Mesendoderm (in vitro differentiated cells): ENCODE results near the gene NRXN3.

ENCODE experiments used
- DNase-seq: peaks from one replicate; pipeline ENCODE4 v3.0.0; 2013
- H2AK5ac ChIP-seq: 2 replicates; pipeline ENCODE4 v1.6.1; 2013; ENCODE audit warnings: low read length, inconsistent platforms
- H2BK120ac ChIP-seq: 2 replicates; pipeline ENCODE4 v1.6.1; 2013; ENCODE audit warnings: low read depth, mild to moderate bottlenecking, low read length, moderate library complexity, mixed read lengths
- H2BK15ac ChIP-seq: replicated peaks from 2 replicates; pipeline ENCODE4 v1.6.1; 2013; ENCODE audit warnings: low read depth, mild to moderate bottlenecking, moderate library complexity
- H2BK5ac ChIP-seq: 2 replicates; pipeline ENCODE4 v1.6.1; 2013; ENCODE audit warnings: low read length, inconsistent platforms
- H3K18ac ChIP-seq: 2 replicates; pipeline ENCODE4 v1.6.1; 2013; ENCODE audit warnings: mild to moderate bottlenecking, low read length, mixed read lengths
- H3K23ac ChIP-seq: one replicate; pipeline ENCODE4 v1.6.1; 2013; ENCODE audit warnings: low read length
- H3K27ac ChIP-seq: 2 replicates; pipeline ENCODE4 v1.5.1; 2013; ENCODE audit warnings: low read depth, mild to moderate bottlenecking, inconsistent platforms, low read length, moderate library complexity
- H3K27me3 ChIP-seq: 2 replicates; pipeline ENCODE4 v1.6.1; 2013; ENCODE audit warnings: low read length, control low read depth, mild to moderate bottlenecking, inconsistent platforms; ENCODE audit not compliant: insufficient read depth, poor library complexity
- H3K36me3 ChIP-seq: 2 replicates; pipeline ENCODE4 v1.6.1; 2013; ENCODE audit warnings: low read length, inconsistent platforms; ENCODE audit not compliant: control insufficient read depth, insufficient read depth
- H3K4ac ChIP-seq: one replicate; pipeline ENCODE4 v1.6.1; 2013; ENCODE audit warnings: low read depth, mild to moderate bottlenecking, low read length, moderate library complexity
- H3K4me1 ChIP-seq: 2 replicates; pipeline ENCODE4 v1.6.1; 2013; ENCODE audit warnings: low read depth, low read length, inconsistent platforms; ENCODE audit not compliant: control insufficient read depth
- H3K4me2 ChIP-seq: 2 replicates; pipeline ENCODE4 v1.6.1; 2013; ENCODE audit warnings: low read length
- H3K4me3 ChIP-seq: 2 replicates; pipeline ENCODE4 v1.5.1; 2013; ENCODE audit warnings: mild to moderate bottlenecking, low read length
- H3K56ac ChIP-seq: one replicate; pipeline ENCODE4 v1.6.1; 2013; ENCODE audit warnings: low read length
- H3K79me1 ChIP-seq: 2 replicates; pipeline ENCODE4 v1.6.1; 2013; ENCODE audit warnings: low read length, inconsistent platforms
- H3K79me2 ChIP-seq: 2 replicates; pipeline ENCODE4 v1.6.1; 2013; ENCODE audit warnings: mild to moderate bottlenecking, low read length; ENCODE audit not compliant: control insufficient read depth, insufficient read depth
- H3K9ac ChIP-seq: 2 replicates; pipeline ENCODE4 v1.6.1; 2013; ENCODE audit warnings: low read length, inconsistent platforms
- H4K5ac ChIP-seq: one replicate; pipeline ENCODE4 v1.6.1; 2013; ENCODE audit warnings: low read length
- H4K8ac ChIP-seq: one replicate; pipeline ENCODE4 v1.6.1; 2013; ENCODE audit warnings: low read depth, mild to moderate bottlenecking, control low read depth, low read length, moderate library complexity
- WGBS: extraction: QIAGEN DNeasy Blood & Tissue Kit; methylation state at CpG from one replicate; pipeline ENCODE4 v1.1.7; 2013; ENCODE audit warnings: low lambda C conversion rate, missing lambda C conversion rate; ENCODE audit not compliant: insufficient coverage; ENCODE audit errors: extremely low coverage; 5-methylcytosine and 5-hydroxymethylcytosine counted together

Gene NRXN3

GRCh38 chr14:79304279-79304678 lies 1134.1 kb downstream of the NRXN3 start:
- no peak for DNase-seq
- no peaks in the 10 kb centered on the region for H3K79me2 ChIP-seq
- H4K8ac ChIP-seq = no peak overlapping the region
- no peak overlapping the region for H2BK5ac ChIP-seq
- no peak overlapping the region for H3K23ac ChIP-seq
- no peak overlapping the region for H3K27ac ChIP-seq
- H3K9ac ChIP-seq = no peak overlapping the region
- peaks cover 2% of the 10 kb centered on the region for H3K4me1 ChIP-seq
- H2BK120ac ChIP-seq = no peak overlapping the region
- no peak overlapping the region for H4K5ac ChIP-seq
- no peak overlapping the region for H3K56ac ChIP-seq
- H3K36me3 ChIP-seq = no peaks in the 10 kb centered on the region
- H3K4me2 ChIP-seq = no peak overlapping the region
- no peak overlapping the region for H2AK5ac ChIP-seq
- no peak overlapping the region for H3K4ac ChIP-seq
- H3K79me1 ChIP-seq = no peaks in the 10 kb centered on the region
- no peak overlapping the region for H3K18ac ChIP-seq
- H3K4me3 ChIP-seq = no peak overlapping the region
- no peaks in the 10 kb centered on the region for H3K27me3 ChIP-seq
- H2BK15ac ChIP-seq = no peak overlapping the region

DNA sequence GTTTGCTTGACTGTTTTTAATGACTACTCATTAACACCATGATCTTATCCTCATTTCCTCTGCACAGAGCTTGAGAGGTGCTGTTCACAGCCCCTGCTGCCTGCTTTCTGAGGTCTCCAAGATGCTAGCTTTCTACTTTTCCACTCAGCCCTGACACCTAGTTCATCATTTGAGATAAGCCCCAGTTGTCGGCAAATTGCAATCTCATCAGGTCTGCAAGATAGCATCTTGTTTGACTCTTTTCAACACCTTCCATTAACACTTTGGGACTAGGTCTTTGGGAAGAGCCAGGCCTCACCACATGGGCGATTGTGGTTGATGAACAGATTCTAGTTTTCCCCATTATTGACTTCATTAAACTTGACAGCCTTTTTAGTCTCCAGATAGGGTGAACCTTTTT lies 1136.4 kb downstream of the NRXN3 start:
- H2AK5ac ChIP-seq = no peak overlapping the region
- no peak overlapping the region for H4K5ac ChIP-seq
- no peak overlapping the region for H2BK15ac ChIP-seq
- no peak overlapping the region for H3K4ac ChIP-seq
- peaks cover 2% of the 10 kb centered on the region for H3K4me1 ChIP-seq
- H3K79me2 ChIP-seq = no peaks in the 10 kb centered on the region
- H4K8ac ChIP-seq = no peak overlapping the region
- H3K79me1 ChIP-seq = no peaks in the 10 kb centered on the region
- H2BK5ac ChIP-seq = no peak overlapping the region
- H3K9ac ChIP-seq = no peak overlapping the region
- H3K4me2 ChIP-seq = no peak overlapping the region
- H3K4me3 ChIP-seq = no peak overlapping the region
- H3K18ac ChIP-seq = no peak overlapping the region
- no peaks in the 10 kb centered on the region for H3K36me3 ChIP-seq
- no peak overlapping the region for H3K27ac ChIP-seq
- H3K56ac ChIP-seq = no peak overlapping the region
- H2BK120ac ChIP-seq = no peak overlapping the region
- no peak overlapping the region for H3K23ac ChIP-seq
- no CpG with 5 or more reads among the region's 2 CpGs for WGBS
- DNase-seq = peak; percentile 96
- no peaks in the 10 kb centered on the region for H3K27me3 ChIP-seq

- no peak overlapping the region for H3K4me3 ChIP-seq
These were observed 1148.2 kb downstream of the NRXN3 start for GRCh38 chr14:79318371-79318770.

GRCh38 chr14:79320561-79320960 lies 1150.4 kb downstream of the NRXN3 start:
- no peak overlapping the region for H2BK5ac ChIP-seq
- no peak overlapping the region for H2AK5ac ChIP-seq
- H3K27me3 ChIP-seq = no peaks in the 10 kb centered on the region
- DNase-seq = no peak
- no peak overlapping the region for H4K5ac ChIP-seq
- no peak overlapping the region for H3K18ac ChIP-seq
- no peak overlapping the region for H3K27ac ChIP-seq
- H3K4me3 ChIP-seq = no peak overlapping the region
- no peak overlapping the region for H2BK15ac ChIP-seq
- no peak overlapping the region for H3K23ac ChIP-seq
- no peak overlapping the region for H3K9ac ChIP-seq
- no peaks in the 10 kb centered on the region for H3K79me1 ChIP-seq
- H2BK120ac ChIP-seq = no peak overlapping the region
- no CpG with 5 or more reads among the region's 1 CpG for WGBS
- H3K56ac ChIP-seq = no peak overlapping the region
- no peak overlapping the region for H3K4ac ChIP-seq
- no peaks in the 10 kb centered on the region for H3K79me2 ChIP-seq
- no peak overlapping the region for H4K8ac ChIP-seq
- no peak overlapping the region for H3K4me2 ChIP-seq
- no peaks in the 10 kb centered on the region for H3K4me1 ChIP-seq
- no peaks in the 10 kb centered on the region for H3K36me3 ChIP-seq

More at GRCh38 chr14:79318371-79318770, 1148.2 kb downstream of the NRXN3 start:
- H2BK120ac ChIP-seq = no peak overlapping the region
- H3K4me1 ChIP-seq = no peaks in the 10 kb centered on the region
- no peaks in the 10 kb centered on the region for H3K36me3 ChIP-seq
- no peak overlapping the region for H3K56ac ChIP-seq
- no peak for DNase-seq
- no peak overlapping the region for H2AK5ac ChIP-seq
- H3K79me2 ChIP-seq = no peaks in the 10 kb centered on the region
- H3K9ac ChIP-seq = no peak overlapping the region
- no peak overlapping the region for H3K4me2 ChIP-seq
- no peak overlapping the region for H3K18ac ChIP-seq
- no peak overlapping the region for H3K23ac ChIP-seq
- no peak overlapping the region for H4K8ac ChIP-seq
- H3K27ac ChIP-seq = no peak overlapping the region
- H2BK5ac ChIP-seq = no peak overlapping the region
- H3K79me1 ChIP-seq = no peaks in the 10 kb centered on the region
- H3K27me3 ChIP-seq = no peaks in the 10 kb centered on the region
- no peak overlapping the region for H3K4ac ChIP-seq
- no CpG with 5 or more reads among the region's 7 CpGs for WGBS
- H4K5ac ChIP-seq = no peak overlapping the region
- no peak overlapping the region for H2BK15ac ChIP-seq

GRCh38 chr14:79321070-79321469 lies 1150.9 kb downstream of the NRXN3 start:
- Histone ChIP-seq H3K79me1 (no peaks in the 10 kb centered on the region), H3K79me2 (no peaks in the 10 kb centered on the region), H3K23ac (no peak overlapping the region), H3K18ac (no peak overlapping the region), H3K27ac (no peak overlapping the region), H4K5ac (no peak overlapping the region), H2BK15ac (no peak overlapping the region), H4K8ac (no peak overlapping the region), H2AK5ac (no peak overlapping the region), H3K4me2 (no peak overlapping the region), H3K27me3 (no peaks in the 10 kb centered on the region), H2BK5ac (no peak overlapping the region), H3K9ac (no peak overlapping the region), H3K56ac (no peak overlapping the region), H3K36me3 (no peaks in the 10 kb centered on the region), H3K4me3 (no peak overlapping the region), H3K4me1 (no peaks in the 10 kb centered on the region), H2BK120ac (no peak overlapping the region), H3K4ac (no peak overlapping the region)
- no peak for DNase-seq

DNA sequence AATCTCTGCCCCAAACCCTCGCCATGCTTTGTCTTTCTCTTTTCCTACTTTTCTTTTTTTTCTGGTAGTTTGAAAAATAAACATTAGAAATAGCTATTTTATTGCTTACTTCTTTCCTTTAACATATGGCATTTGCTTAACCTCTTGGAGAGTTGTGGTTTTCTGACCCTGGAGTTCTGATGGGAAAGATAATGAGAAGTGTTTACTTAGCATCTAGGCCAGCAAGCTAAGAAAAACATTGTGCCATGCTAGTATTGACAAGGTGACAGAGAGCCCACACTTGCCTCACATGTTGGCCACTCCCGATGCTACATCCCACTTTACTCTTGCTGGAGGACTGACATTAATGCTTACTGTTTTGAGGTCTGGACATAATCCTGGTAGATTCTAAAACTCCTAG lies 1154.9 kb downstream of the NRXN3 start:
- Histone ChIP-seq H3K4ac (no peak overlapping the region), H4K5ac (no peak overlapping the region), H2BK5ac (no peak overlapping the region), H4K8ac (no peak overlapping the region), H2BK120ac (no peak overlapping the region), H3K27ac (no peak overlapping the region), H3K36me3 (no peaks in the 10 kb centered on the region), H3K79me2 (no peaks in the 10 kb centered on the region), H3K56ac (no peak overlapping the region), H2BK15ac (no peak overlapping the region), H3K9ac (no peak overlapping the region), H3K79me1 (no peaks in the 10 kb centered on the region), H3K23ac (no peak overlapping the region), H2AK5ac (no peak overlapping the region), H3K4me2 (no peak overlapping the region), H3K27me3 (no peaks in the 10 kb centered on the region), H3K4me1 (no peaks in the 10 kb centered on the region), H3K4me3 (no peak overlapping the region), H3K18ac (no peak overlapping the region)
- DNase-seq = no peak
- WGBS = no CpG with 5 or more reads among the region's 2 CpGs
